ELF-1 (cell line): ENCODE results near the gene DZANK1.
"Not testable (repeated sequence)": the region's sequence is repeated elsewhere in the genome, so short reads cannot be mapped to it uniquely, and the experiment has no call there.

Experiments used
- DNase-seq: peaks from one replicate; pipeline ENCODE4 v3.0.0-alpha.2; 2016; ENCODE audit warnings: low read depth, low spot score

DZANK1 gene

DNA sequence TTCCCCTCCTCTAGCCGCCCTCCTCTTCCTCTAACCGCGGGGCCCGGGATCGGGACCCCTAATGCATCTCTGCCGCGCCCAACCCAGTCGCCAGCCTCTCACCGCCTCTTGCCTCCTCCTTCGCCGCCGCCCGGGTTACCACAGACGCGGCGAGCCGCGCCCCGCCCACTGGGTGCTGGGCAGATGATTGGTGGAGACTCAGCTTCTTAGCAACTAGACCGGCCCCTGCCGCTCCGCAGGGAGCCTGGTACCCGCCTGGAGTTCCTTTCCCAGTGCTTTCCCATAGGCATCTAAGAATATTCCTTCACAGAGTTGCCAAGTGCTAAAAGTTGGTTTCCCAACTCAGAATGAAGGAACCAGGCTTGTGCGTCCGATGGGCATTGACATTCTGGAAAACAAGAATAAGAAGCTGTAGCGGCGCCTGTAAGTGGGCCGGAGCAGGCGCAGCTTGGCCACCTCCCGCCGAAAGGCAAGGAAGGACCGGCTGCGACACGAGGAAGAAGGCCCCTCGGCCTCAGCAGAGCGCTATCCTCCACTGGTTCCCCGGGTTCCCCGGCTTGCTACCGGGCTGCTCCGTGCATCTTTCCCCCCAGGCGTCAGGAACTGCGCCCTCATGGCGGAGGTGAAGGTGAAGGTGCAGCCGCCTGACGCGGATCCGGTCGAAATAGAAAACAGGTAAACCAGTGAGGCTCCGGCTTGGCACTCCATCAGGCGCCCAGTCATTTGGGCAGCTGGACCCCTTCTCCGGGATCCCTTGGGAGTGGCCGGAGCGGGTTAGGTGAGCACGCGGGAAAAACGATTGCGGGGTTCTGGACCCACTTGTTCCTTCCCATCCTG lies at the start of gene DZANK1, which contains the start of gene POLR3F:
TSS of gene DZANK1 (minus strand) at position 137 of the 837 bp plus-strand sequence. CDS start 1,672 bp downstream, outside the sequence.
TSS of gene POLR3F (plus strand) at position 497 of the 837 bp plus-strand sequence. CDS start at position 614, 117 bp downstream.
- peak; percentile 99 for DNase-seq

DNA sequence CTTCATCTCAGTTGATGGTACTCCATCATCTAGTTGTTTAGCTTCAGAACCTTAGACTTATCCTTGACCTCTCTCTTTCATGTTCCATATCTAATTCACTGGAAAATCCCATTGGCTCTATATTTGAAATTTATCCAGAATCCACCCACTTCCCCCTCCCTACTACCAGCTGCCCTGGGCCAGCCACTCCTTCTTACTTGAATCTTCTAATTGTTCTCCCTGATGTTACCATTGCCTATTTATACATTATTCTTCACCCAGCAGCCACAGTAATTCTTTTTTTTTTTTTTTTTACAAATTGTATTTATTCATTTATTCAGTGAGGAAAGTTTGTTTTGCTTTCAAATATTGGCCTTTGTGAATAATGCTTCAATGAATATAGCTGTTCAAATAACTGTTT lies 49.1 kb upstream of the DZANK1 start:
- no peak for DNase-seq

DNA sequence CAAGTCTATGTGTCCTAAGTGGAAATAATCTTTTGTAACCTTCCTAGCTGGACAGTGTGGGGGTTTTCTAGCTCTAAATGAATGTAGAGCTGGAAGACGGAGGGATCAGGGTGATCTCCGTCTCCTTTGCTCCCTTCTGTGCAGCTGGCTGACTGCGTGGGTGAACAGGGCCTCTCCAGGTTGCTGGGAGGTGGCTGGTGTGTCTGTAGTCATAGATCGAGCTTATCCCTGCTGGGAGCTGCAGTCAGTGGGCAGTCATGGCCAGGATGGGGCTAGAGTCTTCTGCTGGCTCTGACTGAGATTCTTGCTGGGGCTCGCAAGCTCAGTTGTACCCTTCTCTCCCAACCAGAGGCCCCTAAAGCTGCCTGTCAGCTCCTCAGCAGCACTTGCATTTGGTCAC lies 47.3 kb upstream of the DZANK1 start:
- DNase-seq: no peak

DNA sequence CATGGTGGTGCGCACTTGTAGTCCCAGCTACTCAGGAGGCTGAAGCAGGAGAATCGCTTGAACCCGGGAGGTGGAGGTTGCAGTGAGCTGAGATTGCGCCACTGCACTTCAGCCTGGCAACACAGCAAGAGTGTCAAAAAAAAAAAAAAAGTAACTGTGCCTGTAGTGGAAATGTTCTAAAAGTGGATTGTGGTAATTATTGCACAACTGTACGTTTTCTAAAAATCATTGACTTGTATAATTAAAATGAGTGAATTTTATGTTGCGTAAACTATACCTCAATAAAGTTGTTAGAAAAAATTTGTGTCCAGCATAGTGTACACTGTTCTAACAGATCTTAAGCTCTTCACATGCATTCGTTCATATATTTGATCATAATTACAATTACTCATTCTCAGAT lies 46.4 kb upstream of the DZANK1 start:
- DNase-seq: no peak

DNA sequence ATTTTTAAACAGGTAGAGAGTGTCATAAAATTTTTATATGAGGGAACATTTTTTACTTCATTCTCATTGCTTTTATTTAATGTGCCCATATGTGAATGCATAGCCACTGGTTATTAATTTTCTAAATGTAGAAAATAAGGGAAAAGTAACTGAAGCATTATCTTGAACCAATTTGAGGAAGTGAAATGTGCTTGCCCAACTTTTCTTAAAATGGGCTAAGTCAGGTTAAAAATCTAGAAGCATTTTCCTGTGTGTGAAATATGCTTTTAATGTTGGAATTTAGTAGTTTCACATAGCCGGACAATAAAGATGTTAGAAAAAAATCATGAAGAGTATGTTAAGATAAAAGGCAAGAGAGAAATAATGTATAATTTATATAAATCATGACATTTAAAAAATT lies 44.7 kb upstream of the DZANK1 start:
- DNase-seq: no peak

DNA sequence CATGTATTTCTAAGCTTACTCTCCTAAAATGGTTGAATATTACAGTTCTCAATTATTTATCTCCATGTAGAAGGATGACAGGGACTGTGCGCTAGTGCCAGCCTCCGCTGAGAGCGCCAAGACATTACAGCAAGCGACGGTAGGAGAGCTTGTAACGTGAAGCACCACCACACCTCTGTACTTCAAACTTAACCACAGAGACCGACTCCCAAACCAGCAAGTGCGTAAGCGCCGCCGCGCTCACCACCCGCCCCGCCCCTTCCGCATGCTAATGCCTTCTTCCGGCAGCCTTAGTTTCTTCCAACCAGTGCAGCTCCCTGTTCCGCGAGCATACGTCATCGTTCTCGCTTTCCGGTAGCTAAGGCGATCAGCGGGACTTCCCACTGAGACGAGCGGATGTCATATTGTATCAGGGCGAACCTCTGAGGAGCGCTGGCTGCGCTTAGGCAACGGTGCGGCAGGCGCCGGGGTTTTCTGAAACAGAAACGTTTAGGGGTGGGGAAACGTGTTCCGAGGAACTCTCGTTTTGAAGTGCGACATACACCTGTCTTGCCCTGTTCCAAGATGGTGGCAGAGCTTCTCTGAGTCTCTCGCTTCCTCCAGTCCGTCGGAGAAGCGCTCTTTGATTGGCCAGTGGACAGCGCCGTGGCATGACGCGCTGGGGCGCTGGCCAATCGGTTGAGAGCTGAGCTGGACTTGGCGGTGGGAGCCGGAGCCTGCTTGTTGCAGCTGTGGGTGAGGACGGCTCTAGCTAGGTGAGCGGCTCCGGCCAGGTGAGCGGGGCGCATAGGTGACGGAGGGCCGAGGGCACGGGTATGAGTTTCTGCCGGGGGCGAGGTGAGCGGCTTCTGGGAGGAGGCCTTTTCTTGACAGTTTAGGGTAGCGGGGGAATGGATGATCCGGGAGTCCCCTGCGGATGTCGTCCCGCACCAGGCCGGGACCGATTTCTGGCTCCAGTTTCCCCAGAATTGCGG lies 40.7 kb upstream of the DZANK1 start, which contains the start of gene SEC23B:
TSS of gene SEC23B (plus strand) at position 723 of the 974 bp plus-strand sequence. CDS start 2,896 bp downstream, outside the sequence.
- DNase-seq: peak; percentile 99

DNA sequence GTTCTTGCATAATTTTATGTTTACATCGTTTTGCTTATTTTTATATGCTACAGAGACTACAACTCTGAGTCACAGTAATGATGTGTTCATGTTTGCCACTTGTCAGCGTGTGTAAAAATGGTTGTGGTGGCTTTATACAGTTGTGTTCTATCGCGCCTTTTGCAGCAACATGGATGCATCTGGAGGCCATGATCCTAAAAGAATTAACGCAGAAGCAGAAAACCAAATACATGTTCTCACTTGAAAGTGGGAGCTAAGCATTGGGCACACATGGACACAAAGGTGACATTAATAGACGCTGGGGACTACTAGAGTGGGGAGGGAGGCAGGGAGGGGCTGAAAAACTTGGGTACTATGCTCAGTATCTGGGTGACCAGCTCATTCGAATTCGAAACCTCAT lies 39.9 kb upstream of the DZANK1 start:
- DNase-seq: no peak

DNA sequence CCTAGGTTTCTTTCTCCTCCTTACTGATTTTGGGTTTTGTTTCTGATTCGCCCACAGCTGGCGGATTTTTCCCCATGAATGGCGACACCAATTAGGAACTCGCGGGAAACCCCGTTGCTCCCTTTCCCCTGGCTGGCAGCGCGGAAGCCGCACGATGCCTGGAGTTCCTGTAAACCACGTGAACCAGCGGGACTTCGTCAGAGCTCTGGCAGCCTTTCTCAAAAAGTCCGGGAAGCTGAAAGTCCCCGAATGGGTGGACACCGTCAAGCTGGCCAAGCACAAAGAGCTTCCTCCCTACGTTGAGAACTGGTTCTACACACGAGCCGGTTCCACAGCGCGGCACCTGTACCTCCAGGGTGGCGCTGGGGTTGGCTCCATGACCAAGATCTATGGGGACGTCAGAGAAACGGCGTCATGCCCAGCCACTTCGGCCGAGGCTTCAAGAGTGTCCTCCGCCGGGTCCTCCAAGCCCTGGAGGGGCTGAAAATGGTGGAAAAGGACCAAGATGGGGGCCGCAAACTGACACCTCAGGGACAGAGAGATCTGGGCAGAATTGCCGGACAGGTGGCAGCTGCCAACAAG lies 37.7 kb upstream of the DZANK1 start:
- peak; percentile 11 for DNase-seq

DNA sequence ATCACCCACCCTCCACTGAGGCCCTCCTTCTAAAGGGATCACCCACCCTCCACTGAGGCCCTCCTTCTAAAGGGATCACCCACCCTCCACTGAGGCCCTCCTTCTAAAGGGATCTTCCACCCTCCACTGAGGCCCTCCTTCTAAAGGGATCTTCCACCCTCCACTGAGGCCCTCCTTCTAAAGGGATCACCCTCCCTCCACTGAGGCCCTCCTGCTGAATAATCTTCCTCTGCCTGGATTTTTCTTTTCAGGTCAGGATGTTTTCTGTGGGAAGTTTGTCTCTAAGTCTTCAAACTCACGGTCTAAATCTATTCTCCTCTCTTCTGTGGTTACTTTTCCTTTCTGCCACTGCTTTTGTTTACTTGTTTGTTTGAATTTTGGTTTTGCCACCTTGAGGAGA lies 34.8 kb upstream of the DZANK1 start:
- DNase-seq: not testable (repeated sequence)

DNA sequence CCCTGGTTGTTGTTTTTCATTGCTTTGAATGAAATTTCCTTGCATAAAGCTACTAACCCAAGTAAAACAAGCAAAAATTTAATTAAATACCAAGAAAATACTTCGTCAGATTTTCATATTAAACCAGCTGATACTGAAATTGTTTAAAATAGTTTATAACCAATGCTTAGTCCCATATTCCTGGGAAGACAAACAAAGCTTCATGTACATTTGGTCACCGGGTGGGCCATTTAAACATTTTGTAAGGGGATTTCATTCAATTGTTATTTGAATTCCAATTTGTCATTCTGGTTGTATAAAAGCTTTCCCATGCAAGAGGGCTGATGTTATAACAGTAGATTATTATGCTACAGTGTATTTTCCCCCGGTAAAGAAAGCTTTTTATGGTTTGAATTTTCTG lies 30.8 kb upstream of the DZANK1 start:
- no peak for DNase-seq

DNA sequence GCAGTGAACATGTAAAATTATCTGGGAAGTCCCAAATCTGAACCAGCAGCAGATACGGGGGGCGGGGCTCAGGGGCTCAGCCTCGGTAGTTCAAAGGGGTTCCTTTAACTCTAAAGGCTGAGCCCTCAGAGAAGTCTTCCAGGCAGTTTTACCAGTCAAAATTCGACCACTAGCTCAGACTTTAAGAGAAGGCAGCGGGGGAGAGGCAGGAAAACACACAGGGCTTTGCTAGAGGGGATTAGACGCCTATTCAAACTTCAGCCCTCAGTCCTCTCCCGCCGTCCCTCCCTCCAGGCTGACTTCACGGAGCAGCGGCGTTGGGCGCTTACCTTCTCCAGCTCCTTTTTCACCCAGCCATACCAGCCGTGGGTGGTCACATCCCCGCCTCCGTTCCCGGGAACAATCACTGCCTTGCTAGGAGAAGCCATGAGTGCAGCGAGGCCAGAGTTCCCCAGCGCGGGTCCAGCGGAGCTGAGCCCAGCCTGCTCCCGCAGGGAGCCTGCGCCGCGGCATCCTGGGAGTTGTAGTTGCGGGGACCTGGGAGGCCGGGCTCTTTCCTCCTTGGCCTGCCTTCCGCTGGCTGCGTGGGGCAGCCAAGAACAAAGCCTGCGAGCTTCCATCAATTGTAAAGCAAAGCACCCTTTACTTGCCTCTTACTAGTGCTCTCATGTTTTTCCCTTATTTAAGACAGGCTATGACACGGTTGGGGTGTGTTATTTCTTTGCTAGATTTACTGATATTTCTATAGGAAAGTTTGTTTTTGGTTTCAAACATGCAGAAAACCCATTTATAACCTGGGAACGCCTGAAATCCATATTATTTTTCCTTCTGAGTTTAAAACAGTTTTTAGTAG lies 30.1 kb upstream of the DZANK1 start, which contains the start of gene RBBP9:
TSS of gene RBBP9 (minus strand) at position 486 of the 853 bp plus-strand sequence. CDS start at position 428, 58 bp downstream.
- DNase-seq: peak; percentile 91

DNA sequence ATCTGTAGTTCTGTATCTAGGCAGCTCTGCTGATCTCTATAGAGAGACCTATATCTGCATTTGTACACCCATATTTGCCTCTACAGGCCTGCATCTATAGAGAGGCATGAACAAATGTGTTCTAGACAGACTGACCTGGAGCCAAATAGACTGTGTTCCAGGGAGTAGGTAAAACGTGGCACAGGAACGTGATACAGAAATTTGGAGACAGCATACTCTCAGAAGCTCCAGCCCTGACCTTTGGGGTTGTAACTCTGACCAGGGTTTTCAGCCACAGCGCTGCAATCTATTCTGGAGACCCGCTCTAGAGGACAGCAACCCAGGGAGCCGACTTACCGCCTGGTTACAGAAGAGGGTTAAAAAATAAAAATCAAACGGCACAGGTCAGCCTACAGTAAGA lies 29.2 kb upstream of the DZANK1 start:
- peak; percentile 12 for DNase-seq

DNA sequence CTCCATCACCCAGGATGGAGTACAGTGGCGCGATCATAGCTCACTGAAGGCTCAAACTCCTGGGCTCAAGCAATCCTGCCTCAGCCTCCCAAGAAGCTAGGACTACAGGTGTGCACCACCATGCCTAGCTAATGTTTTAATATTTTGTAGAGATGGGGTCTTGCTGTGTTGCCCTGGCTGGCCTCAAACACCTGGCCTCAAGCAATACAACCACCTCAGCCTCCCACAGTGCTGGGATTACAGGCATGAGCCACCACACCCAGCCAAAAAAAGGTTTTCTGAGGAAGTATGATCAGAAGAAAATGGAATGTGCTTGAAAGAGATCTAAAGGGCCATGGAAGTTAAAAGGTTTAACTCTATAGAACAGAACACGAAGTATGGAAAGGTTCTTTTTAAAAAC lies 21.5 kb upstream of the DZANK1 start:
- DNase-seq: no peak

DNA sequence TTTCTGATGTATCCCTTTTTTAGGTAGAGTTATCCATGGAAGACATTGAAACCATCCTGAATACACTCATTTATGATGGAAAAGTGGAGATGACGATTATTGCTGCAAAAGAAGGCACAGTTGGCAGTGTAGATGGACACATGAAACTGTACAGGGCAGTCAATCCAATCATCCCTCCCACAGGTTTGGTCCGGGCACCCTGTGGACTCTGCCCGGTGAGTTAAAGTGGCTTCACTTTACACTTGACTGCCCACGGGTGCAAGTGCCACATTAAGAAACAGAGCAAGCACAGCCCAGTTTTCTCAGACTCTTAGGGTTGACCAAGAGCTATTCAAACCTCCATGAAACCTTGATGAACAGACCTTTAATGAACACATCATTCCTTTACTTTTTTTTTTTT lies 14.8 kb upstream of the DZANK1 start:
- no peak for DNase-seq

DNA sequence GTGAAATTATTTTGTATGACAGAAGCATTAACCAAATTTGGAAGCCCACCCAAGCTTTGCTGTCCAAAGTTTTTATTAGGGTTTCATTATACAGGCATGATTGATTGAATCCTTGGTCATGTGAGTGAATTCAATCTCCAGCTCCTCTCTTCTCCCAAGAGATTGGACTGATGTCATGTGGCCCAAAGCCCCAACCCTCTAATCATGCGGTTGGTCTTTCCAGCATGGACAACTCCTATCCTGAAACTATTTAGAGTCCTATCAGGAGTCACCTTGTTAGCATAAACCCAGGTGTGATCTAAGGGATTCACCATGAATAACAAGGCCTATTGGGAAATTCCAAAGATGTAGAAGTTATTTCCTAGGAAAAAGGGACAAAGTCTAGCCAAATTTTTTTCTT lies 11.0 kb upstream of the DZANK1 start:
- DNase-seq: peak; percentile 14

DNA sequence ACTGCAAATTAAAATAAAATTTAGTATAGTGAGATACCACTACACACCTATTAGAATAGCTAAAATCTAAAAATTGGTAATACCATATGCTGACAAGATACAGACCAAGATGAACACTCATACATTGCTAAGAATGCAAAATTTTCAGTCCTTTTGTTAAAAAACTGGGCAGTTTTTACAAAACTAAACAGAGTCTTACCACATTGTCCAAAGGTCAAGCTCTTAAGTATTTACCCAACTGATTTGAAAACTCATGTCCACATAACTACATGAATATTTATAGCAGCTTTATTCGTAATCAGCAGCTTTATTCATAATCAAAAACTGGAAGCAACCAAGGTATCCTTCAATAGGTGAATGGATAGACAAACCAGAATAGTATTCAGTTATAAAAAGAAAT lies 10.4 kb upstream of the DZANK1 start:
- no peak for DNase-seq

DNA sequence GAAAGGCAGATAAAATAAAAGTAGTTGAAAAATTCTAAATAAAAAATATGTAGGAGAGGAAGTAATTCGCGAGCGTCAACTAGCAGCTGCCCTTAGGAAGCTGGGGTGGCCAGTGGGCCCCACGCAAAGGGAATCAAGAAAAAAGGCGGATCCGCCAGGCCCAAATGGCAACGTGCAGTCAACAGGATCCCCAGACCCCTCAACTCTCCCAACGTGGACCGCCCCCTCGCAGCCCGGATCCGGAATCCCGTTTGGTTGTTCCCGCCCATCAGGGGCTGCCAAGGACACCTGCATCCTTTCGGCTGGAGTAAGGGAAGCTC lies 296 bp downstream of the DZANK1 start:
- DNase-seq: no peak

DNA sequence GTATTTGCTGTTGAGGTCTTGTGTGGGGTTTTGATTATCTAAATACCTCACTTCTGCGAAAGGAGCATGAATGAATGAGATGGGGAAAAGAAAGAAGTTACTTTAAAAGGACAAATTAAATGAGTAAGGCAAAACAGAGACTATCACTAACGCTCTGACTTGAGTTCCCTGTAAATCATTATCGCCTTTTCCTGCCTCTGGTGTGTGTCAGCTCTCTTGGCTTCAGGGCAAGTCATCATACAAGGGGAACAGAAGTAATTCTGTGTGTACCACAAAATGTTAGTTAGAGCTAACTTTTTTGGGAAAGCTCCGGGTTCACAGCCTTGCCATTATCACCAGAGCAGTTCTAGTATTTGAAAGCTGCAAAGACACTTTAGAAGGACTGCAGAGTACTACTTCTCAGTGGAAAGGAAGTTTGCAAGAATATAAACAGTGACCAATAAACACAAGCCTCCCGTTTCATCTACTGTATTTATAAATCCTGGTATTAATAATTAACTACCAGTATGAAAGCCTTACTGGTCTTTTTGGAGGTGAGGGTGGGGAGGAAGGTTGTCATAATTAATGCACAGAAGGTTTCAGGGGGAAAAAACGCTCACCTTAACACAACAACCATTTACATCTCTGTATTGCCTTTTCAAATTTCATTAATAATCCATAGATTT lies 1.2 kb downstream of the DZANK1 start:
- no peak for DNase-seq

DNA sequence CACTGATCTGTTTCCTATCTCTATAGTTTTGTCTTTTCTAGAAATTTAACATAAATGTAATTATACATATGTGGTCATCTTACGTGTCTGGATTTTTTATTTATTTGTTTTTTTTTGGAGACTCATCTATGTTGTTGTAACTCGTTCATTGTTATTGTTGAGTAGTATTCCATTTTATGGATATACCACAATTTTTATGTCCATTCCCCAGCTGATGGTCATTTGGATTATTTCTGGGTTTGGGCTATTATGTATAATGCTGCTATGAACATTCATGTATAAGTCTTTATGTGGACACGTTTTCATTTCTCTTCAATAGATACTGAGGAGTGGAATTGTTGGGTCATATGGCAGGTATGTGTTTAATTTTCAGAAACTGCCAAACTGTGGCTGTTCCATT lies 10.2 kb downstream of the DZANK1 start:
- DNase-seq: no peak

DNA sequence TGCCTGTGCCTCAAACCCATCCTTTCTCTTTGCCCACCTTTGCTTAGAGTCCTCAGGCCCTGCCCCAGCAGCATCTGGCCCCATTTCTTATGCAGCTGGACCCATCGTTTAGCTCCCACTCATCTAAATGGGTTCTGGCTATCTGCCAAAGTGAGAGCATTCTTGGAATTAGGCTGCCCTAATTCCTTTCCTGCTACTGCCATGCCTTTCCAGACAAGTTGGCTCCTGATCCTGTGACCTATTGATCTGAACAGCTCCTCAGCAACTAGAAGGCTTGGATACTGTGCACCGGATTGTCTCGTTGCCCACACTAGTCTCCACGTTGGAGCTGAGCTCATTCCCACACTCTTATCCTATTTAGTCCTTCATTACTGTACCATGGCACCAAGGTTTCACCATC lies 22.9 kb downstream of the DZANK1 start:
- no peak for DNase-seq
